Fibroblast of pulmonary artery (primary cell): ENCODE results near the gene PLCH2.
"Not testable (repeated sequence)": the region's sequence is repeated elsewhere in the genome, so short reads cannot be mapped to it uniquely, and the experiment has no call there.

Source experiments
- DNase-seq: peaks from one replicate; pipeline ENCODE4 v3.0.0-alpha.2; 2010; ENCODE audit warnings: low read depth
- H3K4me3 ChIP-seq: replicated peaks from 2 replicates; pipeline ENCODE4 v1.5.1; 2011; ENCODE audit warnings: low read depth, mild to moderate bottlenecking, control low read depth, low read length, moderate library complexity
- TF ChIP-seq, protein P1 (sequence below): IDR thresholded peaks from 2 replicates; pipeline ENCODE4 v1.5.1; 2011; ENCODE audit warnings: mild to moderate bottlenecking, control low read depth, low read length, inconsistent platforms; ENCODE audit errors: missing control alignments

The PLCH2 gene

DNA sequence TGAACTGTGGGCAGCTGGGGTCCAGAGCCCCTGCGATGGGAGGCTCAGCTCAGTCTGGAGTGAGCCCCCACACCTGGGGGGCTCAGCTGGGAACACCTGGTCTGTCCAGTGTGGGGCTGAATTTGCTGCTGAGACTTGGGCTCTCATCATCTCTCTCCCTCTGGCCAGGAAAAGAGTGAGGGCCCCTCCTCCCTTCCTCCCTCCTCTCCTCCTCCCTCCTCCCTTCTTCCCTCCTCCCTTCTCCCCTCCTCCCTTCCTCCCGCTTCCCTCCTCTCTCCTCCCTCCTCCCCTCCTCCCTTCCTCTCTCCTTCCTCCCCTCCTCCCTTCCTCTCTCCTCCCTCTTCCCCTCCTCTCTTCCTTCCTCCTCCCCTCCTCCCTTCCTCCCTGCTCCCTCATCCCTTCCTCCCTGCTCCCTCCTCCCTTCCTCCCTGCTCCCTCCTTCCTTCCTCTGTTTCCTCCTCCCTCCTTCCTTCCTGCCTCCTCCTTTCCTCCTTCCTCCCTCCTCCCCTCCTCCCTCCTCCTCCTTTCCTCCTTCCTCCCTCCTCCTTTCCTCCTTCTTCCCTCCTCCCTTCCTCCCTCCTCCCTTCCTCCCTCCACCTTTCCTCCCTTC, 40.2 kb upstream of the PLCH2 start:
- no peak overlapping the region for H3K4me3 ChIP-seq
- no peak for DNase-seq
- TF ChIP-seq, protein P1, sequence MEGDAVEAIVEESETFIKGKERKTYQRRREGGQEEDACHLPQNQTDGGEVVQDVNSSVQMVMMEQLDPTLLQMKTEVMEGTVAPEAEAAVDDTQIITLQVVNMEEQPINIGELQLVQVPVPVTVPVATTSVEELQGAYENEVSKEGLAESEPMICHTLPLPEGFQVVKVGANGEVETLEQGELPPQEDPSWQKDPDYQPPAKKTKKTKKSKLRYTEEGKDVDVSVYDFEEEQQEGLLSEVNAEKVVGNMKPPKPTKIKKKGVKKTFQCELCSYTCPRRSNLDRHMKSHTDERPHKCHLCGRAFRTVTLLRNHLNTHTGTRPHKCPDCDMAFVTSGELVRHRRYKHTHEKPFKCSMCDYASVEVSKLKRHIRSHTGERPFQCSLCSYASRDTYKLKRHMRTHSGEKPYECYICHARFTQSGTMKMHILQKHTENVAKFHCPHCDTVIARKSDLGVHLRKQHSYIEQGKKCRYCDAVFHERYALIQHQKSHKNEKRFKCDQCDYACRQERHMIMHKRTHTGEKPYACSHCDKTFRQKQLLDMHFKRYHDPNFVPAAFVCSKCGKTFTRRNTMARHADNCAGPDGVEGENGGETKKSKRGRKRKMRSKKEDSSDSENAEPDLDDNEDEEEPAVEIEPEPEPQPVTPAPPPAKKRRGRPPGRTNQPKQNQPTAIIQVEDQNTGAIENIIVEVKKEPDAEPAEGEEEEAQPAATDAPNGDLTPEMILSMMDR, result no peak

DNA sequence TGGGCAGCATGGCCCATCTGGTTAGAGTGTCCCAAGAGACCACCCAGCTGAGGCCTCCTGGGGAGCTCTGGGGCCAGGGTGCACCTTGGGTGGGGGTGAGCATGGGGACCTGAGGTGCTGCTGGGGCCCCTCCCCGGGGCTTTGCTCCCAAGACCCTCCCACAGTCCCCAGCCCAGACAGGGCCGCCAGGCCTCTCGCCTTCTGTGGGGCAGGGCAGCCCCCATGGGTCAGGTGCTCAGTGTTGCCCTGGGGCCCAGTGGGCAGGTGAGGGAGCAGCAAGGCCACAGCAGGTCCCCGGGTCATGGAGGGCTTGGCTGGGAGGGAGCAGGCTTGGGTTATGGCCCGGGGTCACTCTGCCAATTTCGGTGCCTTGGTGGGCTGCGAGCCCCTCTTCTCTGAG, 39.2 kb upstream of the PLCH2 start:
- DNase-seq, result no peak
- no peak overlapping the region for H3K4me3 ChIP-seq
- TF ChIP-seq, protein P1, result no peak

DNA sequence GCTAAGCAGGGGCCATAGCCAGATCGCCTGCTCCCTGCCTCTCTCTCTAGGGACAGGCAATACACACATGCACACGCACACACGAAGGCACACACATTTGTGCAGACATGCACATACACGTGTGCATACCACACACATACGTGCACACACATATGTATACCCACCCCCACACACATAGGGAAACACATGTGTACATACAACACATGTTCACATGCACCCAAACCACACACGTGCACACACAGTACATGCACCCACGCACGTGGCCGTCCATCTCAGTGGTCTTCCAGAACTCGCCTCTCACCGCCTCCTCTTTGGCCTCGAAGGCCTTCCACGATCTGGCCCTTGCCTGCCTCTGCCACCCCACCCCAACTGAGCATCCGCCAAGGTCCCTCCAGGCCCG, 38.5 kb upstream of the PLCH2 start:
- H3K4me3 ChIP-seq, result no peak overlapping the region
- TF ChIP-seq, protein P1, result no peak
- DNase-seq, result no peak

DNA sequence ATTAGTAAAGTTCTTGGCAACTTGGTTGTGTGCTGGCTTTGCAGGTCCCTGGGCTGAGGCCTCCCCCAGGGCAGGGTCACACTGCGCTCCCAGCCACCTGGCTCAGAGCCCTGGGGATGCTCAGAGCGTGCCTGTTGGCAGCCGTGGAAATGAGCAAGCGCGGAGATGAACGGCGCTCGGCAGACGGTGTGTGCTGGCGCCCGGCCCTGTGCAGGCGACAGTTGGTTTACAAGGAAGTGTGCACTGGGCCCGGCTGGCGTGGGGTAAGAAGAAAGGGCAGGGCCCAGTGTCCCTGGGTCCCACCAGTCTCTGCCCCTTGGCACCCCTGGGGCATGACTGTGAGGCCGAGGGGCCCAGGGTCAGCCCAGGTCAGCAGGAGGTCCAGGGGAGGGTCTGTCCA, 38.1 kb upstream of the PLCH2 start:
- no peak for DNase-seq
- TF ChIP-seq, protein P1, result no peak
- H3K4me3 ChIP-seq, result no peak overlapping the region

DNA sequence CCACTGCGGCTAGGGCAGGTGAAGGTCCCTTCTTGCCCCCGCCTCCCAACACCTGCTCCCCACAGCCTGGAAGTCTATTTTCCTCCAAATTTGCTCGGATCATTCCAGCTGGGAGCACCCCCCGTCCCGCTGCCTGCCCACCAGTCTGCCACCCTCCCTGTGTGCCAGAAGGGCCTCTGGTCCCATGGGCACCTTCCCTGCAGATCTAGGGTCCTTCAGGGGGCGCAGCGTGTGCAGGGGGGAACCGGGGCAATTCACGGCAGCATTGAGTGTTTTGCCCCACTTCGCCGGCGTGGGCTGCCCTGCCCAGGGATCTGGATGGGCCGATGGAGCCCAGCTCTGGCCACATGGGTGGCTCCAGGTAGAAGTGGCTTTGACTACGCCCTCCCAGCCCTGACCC, 37.4 kb upstream of the PLCH2 start:
- no peak for DNase-seq
- H3K4me3 ChIP-seq, result no peak overlapping the region
- TF ChIP-seq, protein P1, result no peak

DNA sequence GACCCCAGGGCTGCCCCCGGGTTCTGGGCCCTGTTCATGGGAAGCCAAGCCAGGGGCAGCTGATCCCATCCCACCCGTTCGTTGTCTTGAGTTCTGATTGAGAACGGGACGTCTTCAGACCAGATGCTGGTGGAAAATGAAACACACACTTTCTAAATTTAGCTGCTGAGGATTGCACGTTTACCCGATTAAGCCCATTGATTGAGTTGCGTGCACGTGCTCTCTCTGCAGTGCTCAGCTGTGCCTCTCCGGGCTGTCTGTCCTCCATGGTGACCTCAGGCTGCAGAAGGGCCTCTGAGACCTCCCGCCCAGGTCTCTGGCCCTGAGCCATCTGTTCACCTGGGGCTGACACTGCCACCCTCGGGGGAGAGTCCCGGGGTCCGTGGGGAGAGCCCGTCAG, 36.7 kb upstream of the PLCH2 start:
- no peak for DNase-seq
- TF ChIP-seq, protein P1, result no peak
- no peak overlapping the region for H3K4me3 ChIP-seq

DNA sequence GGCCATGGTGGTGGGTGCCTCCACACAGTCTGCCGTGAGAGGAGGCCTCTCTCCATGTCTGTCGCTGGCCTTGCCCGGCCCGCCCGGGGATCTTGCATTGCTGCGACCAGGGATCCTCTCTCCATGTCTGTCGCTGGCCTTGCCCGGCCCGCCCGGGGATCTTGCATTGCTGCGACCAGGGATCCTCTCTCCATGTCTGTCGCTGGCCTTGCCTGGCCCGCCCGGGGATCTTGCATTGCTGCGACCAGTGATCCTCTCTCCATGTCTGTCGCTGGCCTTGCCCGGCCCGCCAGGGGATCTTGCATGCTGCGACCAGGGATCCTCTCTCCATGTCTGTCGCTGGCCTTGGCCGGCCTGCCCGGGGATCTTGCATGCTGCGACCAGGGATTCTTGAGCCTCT, 35.7 kb upstream of the PLCH2 start:
- not testable (repeated sequence) for H3K4me3 ChIP-seq, DNase-seq
